T-helper 22 cell (primary cell): ENCODE data around the gene RHBDD3.

Source experiments
- DNase-seq: peaks from one replicate; pipeline ENCODE4 v3.0.0-alpha.2; 2020; ENCODE audit warnings: low read depth

Gene RHBDD3

GRCh38 chr22:29269230-29269604 lies 1.4 kb upstream of the RHBDD3 start:
- no peak for DNase-seq

- peak; percentile 11 for DNase-seq
These were observed 889 bp upstream of the RHBDD3 start for GRCh38 chr22:29268511-29269229.

- DNase-seq = no peak
These were observed 321 bp downstream of the RHBDD3 start for GRCh38 chr22:29267462-29267857.

GRCh38 chr22:29266564-29267461 lies 968 bp downstream of the RHBDD3 start:
- DNase-seq = no peak

- DNase-seq = no peak
These were observed 1.9 kb downstream of the RHBDD3 start for GRCh38 chr22:29265929-29266328.

GRCh38 chr22:29265305-29265704 lies 2.5 kb downstream of the RHBDD3 start:
- DNase-seq = no peak

- no peak for DNase-seq
These were observed 3.9 kb downstream of the RHBDD3 start for GRCh38 chr22:29263791-29264276.

- no peak for DNase-seq
These were observed 7.0 kb downstream of the RHBDD3 start for GRCh38 chr22:29260601-29261315.

- no peak for DNase-seq
These were observed 7.7 kb downstream of the RHBDD3 start for GRCh38 chr22:29260031-29260560.

- DNase-seq = no peak
These were observed 8.4 kb downstream of the RHBDD3 start for GRCh38 chr22:29259253-29259899.

GRCh38 chr22:29258407-29259252 lies 9.2 kb downstream of the RHBDD3 start:
- no peak for DNase-seq

- no peak for DNase-seq
These were observed 10.0 kb downstream of the RHBDD3 start for GRCh38 chr22:29257751-29258181.

- no peak for DNase-seq
These were observed 11.0 kb downstream of the RHBDD3 start for GRCh38 chr22:29256606-29257325.

- DNase-seq = no peak
These were observed 12.6 kb downstream of the RHBDD3 start for GRCh38 chr22:29255064-29255621.

GRCh38 chr22:29254286-29254660 lies 13.5 kb downstream of the RHBDD3 start:
- no peak for DNase-seq

GRCh38 chr22:29253561-29254285 lies 14.1 kb downstream of the RHBDD3 start:
- DNase-seq = no peak

GRCh38 chr22:29251981-29252911 lies 15.5 kb downstream of the RHBDD3 start:
- DNase-seq = no peak

- no peak for DNase-seq
These were observed 16.5 kb downstream of the RHBDD3 start for GRCh38 chr22:29251265-29251664.
